ENCODE measurements around the gene PROC. TPM values are rescaled to one million over a fixed set of nuclear protein-coding genes. Genes with fewer than 3 reads are reported as not detected.

PROC gene
- total and polyA plus RNA-seq, 9 of the 15 experiments (the other 6 are each of a cell fraction or from before 2014, with no cell fraction given), result not detected

DNA sequence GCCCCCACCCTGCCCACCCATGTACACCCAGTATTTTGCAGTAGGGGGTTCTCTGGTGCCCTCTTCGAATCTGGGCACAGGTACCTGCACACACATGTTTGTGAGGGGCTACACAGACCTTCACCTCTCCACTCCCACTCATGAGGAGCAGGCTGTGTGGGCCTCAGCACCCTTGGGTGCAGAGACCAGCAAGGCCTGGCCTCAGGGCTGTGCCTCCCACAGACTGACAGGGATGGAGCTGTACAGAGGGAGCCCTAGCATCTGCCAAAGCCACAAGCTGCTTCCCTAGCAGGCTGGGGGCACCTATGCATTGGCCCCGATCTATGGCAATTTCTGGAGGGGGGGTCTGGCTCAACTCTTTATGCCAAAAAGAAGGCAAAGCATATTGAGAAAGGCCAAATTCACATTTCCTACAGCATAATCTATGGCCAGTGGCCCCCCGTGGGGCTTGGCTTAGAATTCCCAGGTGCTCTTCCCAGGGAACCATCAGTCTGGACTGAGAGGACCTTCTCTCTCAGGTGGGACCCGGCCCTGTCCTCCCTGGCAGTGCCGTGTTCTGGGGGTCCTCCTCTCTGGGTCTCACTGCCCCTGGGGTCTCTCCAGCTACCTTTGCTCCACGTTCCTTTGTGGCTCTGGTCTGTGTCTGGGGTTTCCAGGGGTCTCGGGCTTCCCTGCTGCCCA, 9.3 kb downstream of the PROC start (continued):
- TF ChIP-seq ETS2 (tag; IDR thresholded peaks at IDR 0.05; ENCODE audit: borderline replicate concordance, poor library complexity, severe bottlenecking) (no peak), MCM5 (IDR thresholded peaks at IDR 0.05; ENCODE audit: low read depth) (no peak), SETDB1 (IDR thresholded peaks at IDR 0.05; ENCODE audit: low read length) (no peak), ZNF583 (CRISPR knock-in tag; IDR thresholded peaks at IDR 0.05) (no peak)

DNA sequence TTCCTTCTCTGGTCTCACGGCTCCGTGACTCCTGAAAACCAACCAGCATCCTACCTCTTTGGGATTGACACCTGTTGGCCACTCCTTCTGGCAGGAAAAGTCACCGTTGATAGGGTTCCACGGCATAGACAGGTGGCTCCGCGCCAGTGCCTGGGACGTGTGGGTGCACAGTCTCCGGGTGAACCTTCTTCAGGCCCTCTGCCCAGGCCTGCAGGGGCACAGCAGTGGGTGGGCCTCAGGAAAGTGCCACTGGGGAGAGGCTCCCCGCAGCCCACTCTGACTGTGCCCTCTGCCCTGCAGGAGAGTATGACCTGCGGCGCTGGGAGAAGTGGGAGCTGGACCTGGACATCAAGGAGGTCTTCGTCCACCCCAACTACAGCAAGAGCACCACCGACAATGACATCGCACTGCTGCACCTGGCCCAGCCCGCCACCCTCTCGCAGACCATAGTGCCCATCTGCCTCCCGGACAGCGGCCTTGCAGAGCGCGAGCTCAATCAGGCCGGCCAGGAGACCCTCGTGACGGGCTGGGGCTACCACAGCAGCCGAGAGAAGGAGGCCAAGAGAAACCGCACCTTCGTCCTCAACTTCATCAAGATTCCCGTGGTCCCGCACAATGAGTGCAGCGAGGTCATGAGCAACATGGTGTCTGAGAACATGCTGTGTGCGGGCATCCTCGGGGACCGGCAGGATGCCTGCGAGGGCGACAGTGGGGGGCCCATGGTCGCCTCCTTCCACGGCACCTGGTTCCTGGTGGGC, 10.0 kb downstream of the PROC start:
- Histone ChIP-seq H3K36me3 (ENCODE audit: control insufficient read depth, insufficient read depth, low read length) (no peaks in the 10 kb centered on the region), H4K20me1 (replicated peaks; ENCODE audit: control insufficient read depth, insufficient read depth, low read length) (no peaks in the 10 kb centered on the region), H3K4me1 (replicated peaks in 1 of 2; ENCODE audit: control insufficient read depth in 2 of 2, insufficient read depth in 2 of 2, low read length in 2 of 2) (peaks cover 0 to 12% of the 10 kb centered on the region in 2 experiments; a peak in 3 of 5 replicates), H3K9me1 (ENCODE audit: control insufficient read depth, insufficient read depth, low read length) (no peaks in the 10 kb centered on the region), H3K79me2 (ENCODE audit: control insufficient read depth, insufficient read depth, low read length) (no peaks in the 10 kb centered on the region), H3K4me3 (no peak overlapping the region), H3K27ac (ENCODE audit: extremely low read depth, low read depth, low read length) (no peak overlapping the region), H3K4me2 (ENCODE audit: insufficient read depth, low read length) (no peak overlapping the region), H3K27me3 (ENCODE audit: control insufficient read depth in 2 of 2, insufficient read depth in 2 of 2, low read length in 2 of 2) (peaks cover 12 to 61% of the 10 kb centered on the region in 2 experiments; a peak in 4 of 5 replicates), H3K9me3 (replicated peaks; ENCODE audit: control insufficient read depth, insufficient read depth, low read depth, low read length) (no peaks in the 10 kb centered on the region), H2AFZ (ENCODE audit: low read depth, low read length) (no peak overlapping the region), H3K9ac (ENCODE audit: insufficient read depth in 1 of 2, low read depth in 2 of 2, low read length in 2 of 2) (no peak overlapping the region; a peak in 1 of 4 replicates)
- 6% methylated on average over 35 of the region's 36 CpGs for WGBS (ENCODE audit: insufficient coverage, low coverage, missing lambda C conversion rate)
- CTCF ChIA-PET (ENCODE audit: low intra/inter-chr PET ratio), result no interaction called here
- POLR2A ChIA-PET, result no interaction called here
- intact Hi-C loops (cut with micrococcal nuclease), result no loop called here
- DNase-seq (ENCODE audit: extremely low read depth in 1 of 4, low spot score in 3 of 4) (no peak), ATAC-seq (no peak; the same call in 2 of the 3 replicates), FAIRE-seq (no peak)
- no TSS peak for BruUV-seq (replicated peaks)
- in situ Hi-C loops (cut with MboI), result no loop called here
- TF ChIP-seq, protein P1, sequence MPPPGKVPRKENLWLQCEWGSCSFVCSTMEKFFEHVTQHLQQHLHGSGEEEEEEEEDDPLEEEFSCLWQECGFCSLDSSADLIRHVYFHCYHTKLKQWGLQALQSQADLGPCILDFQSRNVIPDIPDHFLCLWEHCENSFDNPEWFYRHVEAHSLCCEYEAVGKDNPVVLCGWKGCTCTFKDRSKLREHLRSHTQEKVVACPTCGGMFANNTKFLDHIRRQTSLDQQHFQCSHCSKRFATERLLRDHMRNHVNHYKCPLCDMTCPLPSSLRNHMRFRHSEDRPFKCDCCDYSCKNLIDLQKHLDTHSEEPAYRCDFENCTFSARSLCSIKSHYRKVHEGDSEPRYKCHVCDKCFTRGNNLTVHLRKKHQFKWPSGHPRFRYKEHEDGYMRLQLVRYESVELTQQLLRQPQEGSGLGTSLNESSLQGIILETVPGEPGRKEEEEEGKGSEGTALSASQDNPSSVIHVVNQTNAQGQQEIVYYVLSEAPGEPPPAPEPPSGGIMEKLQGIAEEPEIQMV (tag; conservative IDR thresholded peaks at IDR 0.05; ENCODE audit: low read depth), result no peak
- TF ChIP-seq ZNF174 (CRISPR knock-in tag; IDR thresholded peaks at IDR 0.05), result no peak
- TF ChIP-seq ZNF76 (CRISPR knock-in tag; IDR thresholded peaks at IDR 0.05; ENCODE audit: borderline replicate concordance), result no peak
